IMR-90 (cell line): ENCODE measurements around the gene TBCD. TPM values are rescaled to one million over a fixed set of nuclear protein-coding genes. Genes with fewer than 3 reads are reported as not detected.

Source experiments
- ATAC-seq: fragments of 200-7000 bp; cut with Tn5 transposase; 2 replicates; pipeline ENCODE4 v1.9.1; 2020; ENCODE audit warnings: low read depth, mild to moderate bottlenecking, moderate library complexity
- BruUV-seq: library from RNA; stranded (reverse); fragments of 400-500 nt; replicated peaks from 2 replicates; lab custom pipeline; 2021; lab: Mats Ljungman, UMichigan
- CTCF ChIA-PET: fragments of 300-600 bp; formaldehyde crosslinking; extraction: SDS; loops from one replicate; lab custom pipeline; 2021; ENCODE audit warnings: antibody characterized with exemption; lab: Yijun Ruan, JAX
- POLR2A ChIA-PET: fragments of 300-600 bp; sonication (Branson Sonifier 250); formaldehyde crosslinking; loops from one replicate; lab custom pipeline; 2022; ENCODE audit warnings: antibody characterized with exemption; ENCODE audit not compliant: unreplicated experiment; lab: Charles Lee
- DNase-seq: peaks from one replicate; pipeline ENCODE4 v3.0.0; 2013
- H2AFZ ChIP-seq: replicated peaks from 2 replicates; pipeline ENCODE3; 2013; ENCODE audit warnings: low read length, mild to moderate bottlenecking; ENCODE audit not compliant: poor library complexity
- H2AK5ac ChIP-seq: 2 replicates; pipeline ENCODE4 v1.6.1; 2013; ENCODE audit warnings: low read depth, low read length, inconsistent platforms
- H2AK9ac ChIP-seq: replicated peaks from 2 replicates; pipeline ENCODE3; 2013; ENCODE audit warnings: mild to moderate bottlenecking, low read depth, low read length, moderate library complexity; ENCODE audit not compliant: poor library complexity
- H2BK120ac ChIP-seq: 2 replicates; pipeline ENCODE4 v1.6.1; 2013; ENCODE audit warnings: low read depth, low read length, inconsistent platforms
- H2BK15ac ChIP-seq: 3 replicates; pipeline ENCODE4 v1.6.1; 2013; ENCODE audit warnings: low read depth, low read length, inconsistent platforms
- H2BK20ac ChIP-seq: 2 replicates; pipeline ENCODE4 v1.6.1; 2013; ENCODE audit warnings: low read depth, mild to moderate bottlenecking, inconsistent platforms, low read length, moderate library complexity
- H2BK5ac ChIP-seq: 2 replicates; pipeline ENCODE4 v1.6.1; 2013; ENCODE audit warnings: mild to moderate bottlenecking, low read depth, low read length, inconsistent platforms; ENCODE audit not compliant: poor library complexity, severe bottlenecking
- H3K14ac ChIP-seq: replicated peaks from 2 replicates; pipeline ENCODE4 v1.6.1; 2013; ENCODE audit warnings: low read depth, low read length, inconsistent platforms
- H3K18ac ChIP-seq: 2 replicates; pipeline ENCODE4 v1.6.1; 2013; ENCODE audit warnings: low read depth, low read length, control low read depth
- H3K23ac ChIP-seq: 2 replicates; pipeline ENCODE4 v1.6.1; 2013; ENCODE audit warnings: low read depth, low read length, inconsistent platforms
- H3K27ac ChIP-seq: 2 replicates; pipeline ENCODE4 v1.5.1; 2013; ENCODE audit warnings: mild to moderate bottlenecking, control low read depth, low read length; ENCODE audit not compliant: insufficient read depth
- H3K27me3 ChIP-seq: 2 replicates; pipeline ENCODE4 v1.6.1; 2013; ENCODE audit warnings: low read length; ENCODE audit not compliant: control insufficient read depth, insufficient read depth
- H3K36me3 ChIP-seq: 2 replicates; pipeline ENCODE4 v1.6.1; 2013; ENCODE audit warnings: low read length, mixed read lengths; ENCODE audit not compliant: control insufficient read depth, insufficient read depth
- H3K4ac ChIP-seq: 2 replicates; pipeline ENCODE4 v1.6.1; 2013; ENCODE audit warnings: low read depth, low read length, inconsistent platforms
- H3K4me1 ChIP-seq: 2 replicates; pipeline ENCODE4 v1.6.1; 2013; ENCODE audit warnings: low read length, mixed read lengths; ENCODE audit not compliant: control insufficient read depth, insufficient read depth
- H3K4me2 ChIP-seq: 2 replicates; pipeline ENCODE4 v1.6.1; 2013; ENCODE audit warnings: low read depth, mild to moderate bottlenecking, control low read depth, low read length, moderate library complexity
- H3K4me3 ChIP-seq: 2 replicates; pipeline ENCODE4 v1.5.1; 2013; ENCODE audit warnings: low read depth, mild to moderate bottlenecking, control low read depth, low read length, moderate library complexity; ENCODE audit not compliant: insufficient read depth
- H3K56ac ChIP-seq: 2 replicates; pipeline ENCODE4 v1.6.1; 2013; ENCODE audit warnings: low read length, inconsistent platforms; ENCODE audit not compliant: insufficient read depth; ENCODE audit errors: extremely low read depth
- H3K79me1 ChIP-seq, 2 experiments: 2 replicates each; pipeline ENCODE4 v1.6.1; 2013; ENCODE audit warnings: low read length in 2 of 2, inconsistent platforms in 1 of 2, low read depth in 1 of 2
- H3K9ac ChIP-seq: 2 replicates; pipeline ENCODE4 v1.6.1; 2013; ENCODE audit warnings: low read depth, low read length, control low read depth
- H3K9me1 ChIP-seq: 2 replicates; pipeline ENCODE4 v1.6.1; 2013; ENCODE audit warnings: low read length, inconsistent platforms; ENCODE audit not compliant: insufficient read depth
- H3K9me3 ChIP-seq: 2 replicates; pipeline ENCODE4 v1.6.1; 2013; ENCODE audit warnings: low read length; ENCODE audit not compliant: control insufficient read depth, insufficient read depth
- H4K20me1 ChIP-seq: 2 replicates; pipeline ENCODE4 v1.6.1; 2013; ENCODE audit warnings: low read length, inconsistent platforms; ENCODE audit not compliant: insufficient read depth
- H4K5ac ChIP-seq: 2 replicates; pipeline ENCODE4 v1.6.1; 2013; ENCODE audit warnings: mild to moderate bottlenecking, low read depth, low read length, control low read depth
- H4K8ac ChIP-seq, 2 experiments: 2 replicates each; pipeline ENCODE4 v1.6.1; 2013; ENCODE audit warnings: low read depth in 2 of 2, low read length in 2 of 2, control low read depth in 1 of 2, inconsistent platforms in 1 of 2
- H4K91ac ChIP-seq: 2 replicates; pipeline ENCODE4 v1.6.1; 2013; ENCODE audit warnings: low read depth, low read length, inconsistent platforms; ENCODE audit not compliant: insufficient read depth
- MAFK ChIP-seq: IDR thresholded peaks from 2 replicates; pipeline ENCODE4 v1.6.1; 2012; ENCODE audit warnings: low read depth, low read length, improper control_type of control experiment
- MAZ ChIP-seq: IDR thresholded peaks from 2 replicates; pipeline ENCODE4 v1.6.1; 2012; ENCODE audit warnings: low read depth, mild to moderate bottlenecking, low read length, improper control_type of control experiment, moderate library complexity, borderline replicate concordance
- MXI1 ChIP-seq: IDR thresholded peaks from 2 replicates; pipeline ENCODE4 v1.6.1; 2012; ENCODE audit warnings: low read depth, mild to moderate bottlenecking, low read length, moderate library complexity, borderline replicate concordance
- RAD21 ChIP-seq: IDR thresholded peaks from 2 replicates; pipeline ENCODE4 v1.6.1; 2012; ENCODE audit warnings: low read length, improper control_type of control experiment
- RFX5 ChIP-seq: IDR thresholded peaks from 2 replicates; pipeline ENCODE4 v1.8.0; 2012; ENCODE audit warnings: low read depth, mild to moderate bottlenecking, low read length, moderate library complexity
- WGBS, 2 experiments: methylation state at CpG; one replicate each; pipeline versions ENCODE4 v1.1.5 to v1.1.7; 2013; ENCODE audit warnings: missing lambda C conversion rate in 2 of 2; ENCODE audit not compliant: insufficient read length in 1 of 2; ENCODE audit errors: extremely low coverage in 2 of 2; 5-methylcytosine and 5-hydroxymethylcytosine counted together
- dilution Hi-C: fragments of 300-500 bp; cut with HindIII; formaldehyde crosslinking; loops from one replicate; pipeline ENCODE4 v1.14.3; 2018; ENCODE audit warnings: low sequenced_read_pairs; ENCODE audit not compliant: unreplicated experiment
- in situ Hi-C: fragments of 300-500 bp; cut with MboI; formaldehyde crosslinking; loops from 3 replicates; pipeline ENCODE4 v1.14.3; 2019; ENCODE audit warnings: low sequenced_read_pairs, inconsistent platforms, mixed read lengths
- intact Hi-C: fragments of 100-400 bp; cut with micrococcal nuclease; formaldehyde crosslinking; loops from 2 replicates; pipeline ENCODE4 v1.10.0; 2022
- polyA plus RNA-seq, 3 experiments: library from polyadenylated mRNA; depleted of rRNA; stranded (reverse); fragments of >200 nt; gene quantifications; 2 replicates each; pipeline ENCODE4 v1.2.3, GENCODE V29; 2012; ENCODE audit warnings: low replicate concordance in 1 of 3
- total RNA-seq: library from RNA; depleted of rRNA; stranded (reverse); fragments of >200 nt; gene quantifications from 2 replicates; pipeline ENCODE4 v1.2.3, GENCODE V29; 2012

TBCD gene
- total and polyA plus RNA-seq, 2 of the 4 experiments (the other 2 are of a cell fraction), result 21.9 to 54.5 TPM

GRCh38 chr17:82808921-82809905 is 57.3 kb downstream of the TBCD start (continued):
- TF ChIP-seq MAFK (no peak), MAZ (no peak)

DNA sequence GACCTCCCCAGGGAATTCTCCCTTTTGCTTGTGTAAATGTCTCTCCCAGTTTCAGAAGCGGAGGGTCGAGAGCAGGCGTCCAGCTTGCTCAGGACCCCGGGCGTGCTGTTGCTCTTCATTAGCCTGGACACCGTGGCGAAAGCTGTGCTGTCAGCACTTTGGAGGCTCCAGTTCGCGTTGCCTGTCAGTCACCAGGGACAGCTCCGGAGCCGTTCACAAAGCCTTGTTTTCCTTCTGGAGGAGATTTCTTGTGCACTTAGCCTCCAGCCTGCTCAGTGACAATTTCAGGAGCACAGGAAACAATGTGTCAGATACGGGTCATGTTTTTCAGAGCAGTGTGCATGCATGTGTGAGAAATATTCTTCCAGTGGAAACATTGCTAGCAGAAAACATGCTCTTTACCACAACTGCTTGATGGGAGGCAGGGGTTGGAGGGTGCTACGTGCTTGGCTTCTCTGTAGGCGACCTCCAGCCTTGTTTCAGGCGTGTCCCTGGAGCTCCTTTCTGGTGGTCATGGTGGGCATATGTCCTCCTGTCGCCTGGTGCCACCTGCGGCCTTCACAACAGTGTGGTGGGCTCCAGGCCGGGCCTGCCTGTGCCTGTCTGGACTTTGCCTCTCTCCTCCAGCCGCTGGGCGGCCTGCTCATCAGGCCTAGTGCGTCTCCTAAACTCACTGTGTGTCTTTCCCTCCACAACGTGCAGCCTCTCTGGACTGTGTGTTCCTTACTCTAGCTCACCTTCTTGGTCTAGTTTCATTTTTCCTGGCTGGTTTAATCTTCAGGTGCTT is 59.0 kb downstream of the TBCD start:
- H3K4me3 ChIP-seq, result no peak overlapping the region
- H3K9me3 ChIP-seq, result no peaks in the 10 kb centered on the region
- ATAC-seq (no peak), DNase-seq (no peak)
- no peaks in the 10 kb centered on the region; a peak in 1 of 4 replicates for H3K79me1 ChIP-seq
- no peak overlapping the region for H3K4ac ChIP-seq
- H3K9ac ChIP-seq, result no peak overlapping the region
- H3K4me1 ChIP-seq, result no peaks in the 10 kb centered on the region
- intact Hi-C loops (no loop called here), dilution Hi-C loops (no loop called here), in situ Hi-C loops (no loop called here)
- no peak overlapping the region for H4K91ac ChIP-seq
- BruUV-seq, result no TSS peak
- 92% methylated on average over 18 of the region's 22 CpGs; no CpG with 5 or more reads in 1 of the 2 experiments for WGBS, 2 experiments
- no peaks in the 10 kb centered on the region for H3K9me1 ChIP-seq
- no peak overlapping the region for H2BK15ac ChIP-seq
- no peak overlapping the region for H3K27ac ChIP-seq
- H2BK20ac ChIP-seq, result no peak overlapping the region
- POLR2A ChIA-PET, result no interaction called here
- no peak overlapping the region for H3K18ac ChIP-seq
- H2BK120ac ChIP-seq, result no peak overlapping the region
- no peak overlapping the region for H2AK5ac ChIP-seq
- no peaks in the 10 kb centered on the region for H3K27me3 ChIP-seq
- H2AFZ ChIP-seq, result no peak overlapping the region
- H4K20me1 ChIP-seq, result no peaks in the 10 kb centered on the region; the same call in 1 of the 2 replicates
- CTCF ChIA-PET, result no interaction called here
- no peak overlapping the region for H4K5ac ChIP-seq
- no peak overlapping the region for H3K14ac ChIP-seq
- no peak overlapping the region for H2AK9ac ChIP-seq
- H2BK5ac ChIP-seq, result no peak overlapping the region
- H3K56ac ChIP-seq, result no peak overlapping the region
- H3K4me2 ChIP-seq, result no peak overlapping the region
- no peak overlapping the region for H4K8ac ChIP-seq
- H3K36me3 ChIP-seq, result peaks cover 22% of the 10 kb centered on the region
- H3K23ac ChIP-seq, result no peak overlapping the region
- TF ChIP-seq MXI1, result no peak
- TF ChIP-seq RAD21, result no peak
- no peak for TF ChIP-seq RFX5
